ENCODE results near the gene STARD7. TPM values are rescaled to one million over a fixed set of nuclear protein-coding genes. Genes with fewer than 3 reads are reported as not detected.

Gene STARD7
- total and polyA plus RNA-seq, 2 donors (not counting 3 experiments of a cell fraction or from before 2014, with no cell fraction given): 61.2 to 132 TPM

DNA sequence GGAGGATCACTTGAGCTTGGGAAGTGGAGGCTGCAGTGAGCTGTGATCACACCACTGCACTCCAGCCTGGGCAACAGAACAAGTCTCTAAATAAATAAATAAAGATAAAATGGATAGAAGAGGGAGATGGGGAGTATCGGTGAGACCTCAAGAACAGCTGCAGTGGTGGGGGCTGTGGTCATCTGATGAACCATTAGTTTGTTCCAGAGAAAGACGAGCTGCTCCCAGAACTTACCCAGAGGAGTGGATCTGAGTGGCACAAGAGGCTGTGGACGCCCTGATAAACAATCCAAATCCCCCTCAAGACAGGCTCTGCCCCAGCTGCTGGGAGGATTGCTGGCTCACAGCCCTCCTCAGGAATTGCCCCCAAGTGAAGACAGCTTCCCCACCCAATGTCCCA is 30.5 kb upstream of the STARD7 start:
- ChIA-PET CTCF (interaction anchor here (0.9 to 1.2 kb wide), 2 partner anchors 13 to 122 kb away, joined by 3 read pairs; no protein-coding TSS in a partner anchor), POLR2A (no interaction called here)

More for the DNA sequence above, 30.5 kb upstream of the STARD7 start:
- no peaks in the 10 kb centered on the region for H4K20me1 ChIP-seq (replicated peaks; ENCODE audit: control insufficient read depth, extremely low read depth, insufficient read depth, low read length)
- H3K27ac ChIP-seq (ENCODE audit: insufficient read depth, low read depth, low read length): no peak overlapping the region
- DNase-seq (ENCODE audit: low read depth, low spot score) (no peak), FAIRE-seq (no peak)
- TF ChIP-seq, protein P1, sequence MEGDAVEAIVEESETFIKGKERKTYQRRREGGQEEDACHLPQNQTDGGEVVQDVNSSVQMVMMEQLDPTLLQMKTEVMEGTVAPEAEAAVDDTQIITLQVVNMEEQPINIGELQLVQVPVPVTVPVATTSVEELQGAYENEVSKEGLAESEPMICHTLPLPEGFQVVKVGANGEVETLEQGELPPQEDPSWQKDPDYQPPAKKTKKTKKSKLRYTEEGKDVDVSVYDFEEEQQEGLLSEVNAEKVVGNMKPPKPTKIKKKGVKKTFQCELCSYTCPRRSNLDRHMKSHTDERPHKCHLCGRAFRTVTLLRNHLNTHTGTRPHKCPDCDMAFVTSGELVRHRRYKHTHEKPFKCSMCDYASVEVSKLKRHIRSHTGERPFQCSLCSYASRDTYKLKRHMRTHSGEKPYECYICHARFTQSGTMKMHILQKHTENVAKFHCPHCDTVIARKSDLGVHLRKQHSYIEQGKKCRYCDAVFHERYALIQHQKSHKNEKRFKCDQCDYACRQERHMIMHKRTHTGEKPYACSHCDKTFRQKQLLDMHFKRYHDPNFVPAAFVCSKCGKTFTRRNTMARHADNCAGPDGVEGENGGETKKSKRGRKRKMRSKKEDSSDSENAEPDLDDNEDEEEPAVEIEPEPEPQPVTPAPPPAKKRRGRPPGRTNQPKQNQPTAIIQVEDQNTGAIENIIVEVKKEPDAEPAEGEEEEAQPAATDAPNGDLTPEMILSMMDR (IDR thresholded peaks at IDR 0.05; ENCODE audit: extremely low read depth in 1 of 2, insufficient read depth in 1 of 2, low read depth in 1 of 2, low read length in 2 of 2): no peak
- no peak for TF ChIP-seq POLR2A (IDR thresholded peaks at IDR 0.05; ENCODE audit: low read depth, low read length)
- no peak for TF ChIP-seq EZH2 (IDR thresholded peaks at IDR 0.05; ENCODE audit: borderline replicate concordance, low read depth, low read length, severe bottlenecking)
- TF ChIP-seq, protein P2, sequence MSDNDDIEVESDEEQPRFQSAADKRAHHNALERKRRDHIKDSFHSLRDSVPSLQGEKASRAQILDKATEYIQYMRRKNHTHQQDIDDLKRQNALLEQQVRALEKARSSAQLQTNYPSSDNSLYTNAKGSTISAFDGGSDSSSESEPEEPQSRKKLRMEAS (IDR thresholded peaks at IDR 0.05; ENCODE audit: insufficient read depth, insufficient read length): no peak
- TF ChIP-seq MYC (IDR thresholded peaks at IDR 0.05; ENCODE audit: low read depth, low read length): no peak
- no peak for TF ChIP-seq POLR2AphosphoS5 (IDR thresholded peaks at IDR 0.05; ENCODE audit: insufficient read depth, low read depth, low read length)
- TF ChIP-seq GATA2 (IDR thresholded peaks at IDR 0.05; ENCODE audit: insufficient read depth, insufficient read length, low read depth, low read length): no peak
- no peak for TF ChIP-seq FOS (IDR thresholded peaks at IDR 0.05; ENCODE audit: borderline replicate concordance, insufficient read depth, low read length)
- TF ChIP-seq JUN (IDR thresholded peaks at IDR 0.05; ENCODE audit: borderline replicate concordance, insufficient read depth, insufficient read length, low read depth): no peak
- no peaks in the 10 kb centered on the region for H3K79me2 ChIP-seq (ENCODE audit: control insufficient read depth, insufficient read depth, low read length)
- BruUV-seq (replicated peaks): no TSS peak
- H3K9me1 ChIP-seq (replicated peaks; ENCODE audit: control insufficient read depth, extremely low read depth, insufficient read depth, low read length): no peaks in the 10 kb centered on the region
- no peak overlapping the region for H2AFZ ChIP-seq (ENCODE audit: low read depth, low read length)
- no peaks in the 10 kb centered on the region for H3K27me3 ChIP-seq (ENCODE audit: control insufficient read depth in 2 of 2, insufficient read depth in 2 of 2, low read length in 2 of 2)
- intact Hi-C loops (cut with micrococcal nuclease) (no loop called here), dilution Hi-C loops (cut with MboI; ENCODE audit: extremely low pct_ligation_motif_present, low sequenced_read_pairs) (no loop called here)
- no peak overlapping the region for H3K4me3 ChIP-seq (replicated peaks in 1 of 3; ENCODE audit: insufficient read depth in 1 of 3, low read depth in 1 of 3, low read length in 3 of 3)
- no peaks in the 10 kb centered on the region for H3K36me3 ChIP-seq (ENCODE audit: control insufficient read depth in 2 of 2, extremely low read depth in 1 of 2, insufficient read depth in 2 of 2, low read length in 2 of 2)
- H3K4me2 ChIP-seq (ENCODE audit: insufficient read depth, low read length): no peak overlapping the region
- peaks cover 13% of the 10 kb centered on the region for H3K4me1 ChIP-seq (ENCODE audit: control insufficient read depth, extremely low read depth, insufficient read depth, low read length)
- H3K9me3 ChIP-seq (replicated peaks; ENCODE audit: control insufficient read depth, insufficient read depth, low read length): no peaks in the 10 kb centered on the region
- H3K9ac ChIP-seq (replicated peaks; ENCODE audit: extremely low read depth, insufficient read depth, low read length): no peak overlapping the region
